Neural crest cell (in vitro differentiated cells): ENCODE measurements around the gene RPS6KA3. TPM values are rescaled to one million over a fixed set of nuclear protein-coding genes. Genes with fewer than 3 reads are reported as not detected.

Experiments
- DNase-seq: peaks from one replicate; pipeline ENCODE4 v3.0.0; 2021; ENCODE audit warnings: low read depth, mixed read lengths, low spot score
- H3K27ac Mint-ChIP-seq: one replicate; pipeline ENCODE4 v1.8.0; 2021; ENCODE audit warnings: mild to moderate bottlenecking, mixed read lengths; ENCODE audit not compliant: unreplicated experiment
- H3K27me3 Mint-ChIP-seq: 2 replicates; pipeline ENCODE4 v1.8.0; 2021; ENCODE audit warnings: low read depth, mild to moderate bottlenecking, mixed read lengths
- H3K36me3 Mint-ChIP-seq: 2 replicates; pipeline ENCODE4 v1.8.0; 2021; ENCODE audit warnings: low read depth, mild to moderate bottlenecking, mixed read lengths
- H3K4me1 Mint-ChIP-seq: 2 replicates; pipeline ENCODE4 v1.8.0; 2021; ENCODE audit warnings: mixed read lengths
- H3K4me3 Mint-ChIP-seq: one replicate; pipeline ENCODE4 v1.8.0; 2021; ENCODE audit warnings: mild to moderate bottlenecking, mixed read lengths
- H3K9me3 Mint-ChIP-seq: 2 replicates; pipeline ENCODE4 v1.8.0; 2021; ENCODE audit warnings: mixed read lengths
- CTCF ChIP-seq: fragments of 200-600 bp; sonication (generic); conservative IDR thresholded peaks from 2 replicates; pipeline ENCODE4 v1.5.0; 2021; ENCODE audit warnings: antibody characterized with exemption, mild to moderate bottlenecking
- total RNA-seq: library from RNA; stranded (reverse); gene quantifications from 2 replicates; pipeline ENCODE4 v1.2.1, GENCODE V29; 2021

Gene RPS6KA3
- total RNA-seq, 1 donor from 2014 or later = 26.0 TPM

DNA sequence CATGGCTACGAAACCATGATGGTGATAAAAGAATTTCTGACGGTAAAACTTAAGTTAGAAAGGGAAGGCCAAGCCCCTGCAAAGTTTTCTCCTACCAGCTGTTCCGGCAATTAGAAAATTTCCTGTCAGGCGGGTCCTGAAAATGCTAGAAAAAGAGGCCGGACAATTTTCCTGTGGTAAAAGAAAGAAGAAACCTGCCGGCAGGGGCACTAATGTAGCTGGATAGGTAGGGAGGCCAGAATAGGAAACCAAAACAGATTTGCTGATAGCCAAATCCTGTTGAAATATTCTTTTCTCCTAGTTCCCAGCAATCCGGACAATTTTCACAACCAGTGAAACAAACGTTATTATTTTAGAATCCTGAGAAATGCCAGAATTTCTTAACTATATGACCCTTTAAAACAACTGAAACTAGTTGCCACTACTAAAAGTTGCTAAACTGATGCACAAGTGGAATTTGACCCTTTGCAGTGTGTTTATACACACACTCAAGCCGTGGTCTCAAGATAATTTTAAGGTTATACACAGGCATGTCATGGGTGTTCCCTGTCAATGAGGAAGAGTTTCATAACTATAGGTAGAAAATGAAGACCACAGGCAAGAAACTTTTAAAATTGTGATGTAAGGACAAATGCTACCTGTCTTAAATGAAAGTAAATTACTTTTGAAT lies 47.7 kb downstream of the RPS6KA3 start:
- H3K4me1 Mint-ChIP-seq = no peaks in the 10 kb centered on the region
- no peak for TF ChIP-seq CTCF
- DNase-seq = no peak
- H3K4me3 Mint-ChIP-seq = no peak overlapping the region
- H3K27ac Mint-ChIP-seq = no peak overlapping the region
- H3K36me3 Mint-ChIP-seq = peaks cover 3% of the 10 kb centered on the region
- H3K27me3 Mint-ChIP-seq = no peaks in the 10 kb centered on the region
- no peaks in the 10 kb centered on the region for H3K9me3 Mint-ChIP-seq

DNA sequence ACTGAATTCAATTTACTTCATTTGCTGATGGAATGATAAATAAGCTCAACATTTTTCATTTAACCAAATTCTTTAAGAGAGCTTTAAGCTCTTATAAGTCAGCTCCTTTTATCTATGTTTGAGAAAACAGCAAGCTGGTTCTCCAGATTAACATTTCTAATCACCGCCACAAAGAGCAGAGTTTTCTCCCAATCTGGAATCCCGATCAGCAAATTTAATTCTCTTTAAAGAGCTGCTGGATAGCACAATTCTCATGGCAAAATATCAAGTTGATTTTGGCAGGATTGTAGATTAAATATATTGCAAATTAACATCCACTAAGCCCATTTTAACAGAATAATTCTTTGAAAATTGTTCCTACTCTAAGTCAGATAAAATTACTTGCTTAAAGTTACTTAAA lies 48.8 kb downstream of the RPS6KA3 start:
- peaks cover 3% of the 10 kb centered on the region for H3K36me3 Mint-ChIP-seq
- H3K4me1 Mint-ChIP-seq = no peaks in the 10 kb centered on the region
- no peak overlapping the region for H3K4me3 Mint-ChIP-seq
- no peaks in the 10 kb centered on the region for H3K27me3 Mint-ChIP-seq
- H3K27ac Mint-ChIP-seq = no peak overlapping the region
- no peak for DNase-seq
- TF ChIP-seq CTCF = no peak
- H3K9me3 Mint-ChIP-seq = no peaks in the 10 kb centered on the region

DNA sequence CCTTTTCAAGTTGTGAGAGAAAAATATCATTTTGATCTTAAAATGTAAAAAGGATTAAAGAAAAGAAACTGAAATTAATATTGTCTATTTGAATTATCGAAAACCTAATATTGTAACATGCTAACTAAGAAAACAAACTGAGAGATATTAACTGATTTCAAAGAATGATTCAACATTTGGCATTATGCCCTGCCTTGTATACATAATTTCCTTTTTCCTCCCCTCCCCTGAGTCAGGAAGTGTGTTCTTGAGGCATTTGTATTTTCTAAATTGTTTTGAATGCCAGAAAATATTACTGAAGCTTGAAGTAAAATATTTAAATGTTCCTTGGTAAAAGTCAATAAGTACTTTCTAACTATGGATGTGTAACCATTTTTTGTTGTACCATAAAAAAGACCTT lies 49.4 kb downstream of the RPS6KA3 start:
- Mint-ChIP-seq H3K36me3 (peaks cover 5% of the 10 kb centered on the region), H3K9me3 (no peaks in the 10 kb centered on the region), H3K27ac (no peak overlapping the region), H3K4me1 (no peaks in the 10 kb centered on the region), H3K27me3 (no peaks in the 10 kb centered on the region), H3K4me3 (no peak overlapping the region)
- no peak for TF ChIP-seq CTCF
- no peak for DNase-seq

- no peak for DNase-seq
- no peak overlapping the region for H3K4me3 Mint-ChIP-seq
- TF ChIP-seq CTCF = no peak
- H3K36me3 Mint-ChIP-seq = peaks cover 5% of the 10 kb centered on the region
- H3K4me1 Mint-ChIP-seq = no peaks in the 10 kb centered on the region
- no peaks in the 10 kb centered on the region for H3K27me3 Mint-ChIP-seq
- H3K9me3 Mint-ChIP-seq = no peaks in the 10 kb centered on the region
- H3K27ac Mint-ChIP-seq = no peak overlapping the region
Measured at GRCh38 chrX:20215565-20215964, 51.1 kb downstream of the RPS6KA3 start.

DNA sequence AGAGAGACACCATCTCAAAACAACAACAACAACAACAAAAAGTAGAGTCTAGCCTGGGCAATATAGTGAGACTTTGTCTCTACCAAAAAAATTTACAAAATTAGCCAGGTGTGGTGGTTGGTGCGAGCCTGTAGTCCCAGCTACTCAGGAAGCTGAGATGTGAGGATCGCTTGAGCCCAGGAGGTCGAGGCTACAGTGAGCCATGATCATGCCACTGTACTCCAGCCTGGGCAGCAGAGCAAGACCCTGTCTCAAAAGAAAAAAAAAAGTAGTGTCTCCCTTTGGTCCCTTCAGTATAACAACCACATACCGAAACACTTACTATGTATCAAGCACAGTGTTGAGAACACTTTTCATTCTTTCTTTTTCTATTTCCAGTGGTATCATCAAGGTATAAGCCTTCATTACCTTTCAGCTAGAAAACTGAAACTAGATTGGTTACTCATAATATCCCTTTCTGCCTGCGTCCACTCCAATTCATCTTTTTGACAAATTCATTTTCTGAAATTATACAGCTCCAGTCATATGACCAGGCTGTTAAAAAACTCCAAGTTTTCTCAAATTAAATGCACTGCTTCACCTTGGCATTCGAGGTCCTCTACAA lies 54.1 kb downstream of the RPS6KA3 start:
- Mint-ChIP-seq H3K9me3 (no peaks in the 10 kb centered on the region), H3K27ac (no peak overlapping the region), H3K4me1 (no peaks in the 10 kb centered on the region), H3K36me3 (peaks cover 5% of the 10 kb centered on the region), H3K4me3 (no peak overlapping the region), H3K27me3 (no peaks in the 10 kb centered on the region)
- no peak for DNase-seq
- TF ChIP-seq CTCF = no peak
